Stimulated activated CD4-positive, alpha-beta T cell treated with anti-CD3 and anti-CD28 coated beads, Interleukin-4, amount 100 ng/mL, for 48 hours (primary cell): ENCODE results near the gene PARD3.

Source experiments
- DNase-seq, 2 donors: peaks; one replicate each; pipeline ENCODE4 v3.0.0-alpha.2; 2020; ENCODE audit warnings: low read depth in 2 of 2

Gene PARD3

GRCh38 chr10:34824870-34825269 lies 9.8 kb upstream of the PARD3 start:
- DNase-seq = no peak

- no peak for DNase-seq
Observed at GRCh38 chr10:34821587-34822585, 6.8 kb upstream of the PARD3 start.

- DNase-seq = no peak
Observed at GRCh38 chr10:34817586-34817985, 2.5 kb upstream of the PARD3 start.

GRCh38 chr10:34817054-34817453 lies 2.0 kb upstream of the PARD3 start:
- no peak for DNase-seq

- no peak for DNase-seq
Observed at GRCh38 chr10:34816501-34817002, 1.5 kb upstream of the PARD3 start.

- DNase-seq = no peak
Observed at GRCh38 chr10:34816085-34816496, 995 bp upstream of the PARD3 start.

GRCh38 chr10:34814913-34815184 lies 247 bp downstream of the PARD3 start:
- DNase-seq = no peak

- no peak for DNase-seq
Observed at GRCh38 chr10:34814223-34814912, 728 bp downstream of the PARD3 start.

GRCh38 chr10:34813626-34814222 lies 1.4 kb downstream of the PARD3 start:
- DNase-seq = no peak

- no peak for DNase-seq
Observed at GRCh38 chr10:34812771-34813170, 2.3 kb downstream of the PARD3 start.

GRCh38 chr10:34811968-34812514 lies 3.1 kb downstream of the PARD3 start:
- DNase-seq = no peak

- DNase-seq = no peak
Observed at GRCh38 chr10:34811126-34811967, 3.7 kb downstream of the PARD3 start.

- DNase-seq = no peak
Observed at GRCh38 chr10:34809796-34810195, 5.3 kb downstream of the PARD3 start.

- no peak for DNase-seq
Observed at GRCh38 chr10:34808801-34809745, 6.0 kb downstream of the PARD3 start.

GRCh38 chr10:34808336-34808735 lies 6.8 kb downstream of the PARD3 start:
- no peak for DNase-seq

- no peak for DNase-seq
Observed at GRCh38 chr10:34804306-34804705, 10.8 kb downstream of the PARD3 start.

GRCh38 chr10:34802692-34803091 lies 12.4 kb downstream of the PARD3 start:
- no peak for DNase-seq

GRCh38 chr10:34801097-34801733 lies 13.9 kb downstream of the PARD3 start:
- no peak for DNase-seq

- DNase-seq = no peak
Observed at GRCh38 chr10:34800624-34801023, 14.5 kb downstream of the PARD3 start.

- no peak for DNase-seq
Observed at GRCh38 chr10:34798654-34799053, 16.4 kb downstream of the PARD3 start.
